GM18873 (cell line): ENCODE data around the gene WDR27.

Experiments used
- ATAC-seq: cut with Tn5 transposase; IDR thresholded peaks from one replicate; pipeline ENCODE4 v1.9.1; 2021; ENCODE audit warnings: mild to moderate bottlenecking, moderate library complexity, moderate number of reproducible peaks; ENCODE audit not compliant: unreplicated experiment, low FRiP score

Gene WDR27

GRCh38 chr6:169643521-169643920 is 58.3 kb downstream of the WDR27 start:
- no peak for ATAC-seq

GRCh38 chr6:169642455-169642854 is 59.4 kb downstream of the WDR27 start:
- ATAC-seq: no peak

GRCh38 chr6:169641461-169642085 is 60.3 kb downstream of the WDR27 start:
- ATAC-seq: no peak

GRCh38 chr6:169640983-169641382 is 60.8 kb downstream of the WDR27 start:
- ATAC-seq: no peak

GRCh38 chr6:169640351-169640852 is 61.4 kb downstream of the WDR27 start:
- ATAC-seq: no peak

- no peak for ATAC-seq
Measured at GRCh38 chr6:169639653-169640278, 62.1 kb downstream of the WDR27 start.

GRCh38 chr6:169638915-169639314 is 62.9 kb downstream of the WDR27 start:
- no peak for ATAC-seq

- ATAC-seq: no peak
Measured at GRCh38 chr6:169638388-169638787, 63.4 kb downstream of the WDR27 start.

GRCh38 chr6:169635345-169635744 is 66.5 kb downstream of the WDR27 start:
- no peak for ATAC-seq

GRCh38 chr6:169632841-169633240 is 69.0 kb downstream of the WDR27 start:
- no peak for ATAC-seq

GRCh38 chr6:169629256-169629655 is 72.6 kb downstream of the WDR27 start:
- ATAC-seq: no peak

GRCh38 chr6:169627736-169628607 is 73.9 kb downstream of the WDR27 start:
- ATAC-seq: no peak

- no peak for ATAC-seq
Measured at GRCh38 chr6:169626649-169627048, 75.2 kb downstream of the WDR27 start.

GRCh38 chr6:169626169-169626568 is 75.7 kb downstream of the WDR27 start:
- ATAC-seq: no peak

GRCh38 chr6:169625376-169625775 is 76.5 kb downstream of the WDR27 start:
- ATAC-seq: no peak

- no peak for ATAC-seq
Measured at GRCh38 chr6:169624785-169625184, 77.0 kb downstream of the WDR27 start.

- ATAC-seq: no peak
Measured at GRCh38 chr6:169623975-169624374, 77.9 kb downstream of the WDR27 start.

GRCh38 chr6:169623343-169623742 is 78.5 kb downstream of the WDR27 start:
- ATAC-seq: no peak

- no peak for ATAC-seq
Measured at GRCh38 chr6:169622618-169623017, 79.2 kb downstream of the WDR27 start.

GRCh38 chr6:169621311-169621710 is 80.5 kb downstream of the WDR27 start:
- no peak for ATAC-seq
